Body of pancreas (tissue), 4 donors: ENCODE measurements around the gene PFAS. TPM values are rescaled to one million over a fixed set of nuclear protein-coding genes. Genes with fewer than 3 reads are reported as not detected.

Source experiments
- ATAC-seq: fragments of 150-250 bp; one replicate; pipeline ENCODE4 v1.9.1; 2016
- DNase-seq, 4 donors: peaks; one replicate each; pipeline ENCODE4 v3.0.0-alpha.2; 2019
- H3K27ac ChIP-seq, 4 donors: fragments of 200-600 bp; sonication (generic); 1 replicate in 3 of 4; 2 replicates in 1 of 4; pipeline versions ENCODE4 v1.5.1 to v1.6.1; 2016 to 2019; ENCODE audit warnings: mild to moderate bottlenecking in 1 of 4, mixed read lengths in 1 of 4, moderate library complexity in 1 of 4
- H3K27me3 ChIP-seq, 2 donors: fragments of 200-600 bp; sonication (generic); one replicate each; pipeline ENCODE4 v1.6.0; 2016; ENCODE audit warnings: mild to moderate bottlenecking in 1 of 2
- H3K36me3 ChIP-seq, 2 donors: fragments of 200-600 bp; sonication (generic); replicated peaks in 1 of 2; 2 replicates each; pipeline ENCODE4 v1.5.1; 2016; ENCODE audit warnings: low read depth in 2 of 2; ENCODE audit not compliant: insufficient read depth in 1 of 2
- H3K4me1 ChIP-seq: fragments of 200-600 bp; sonication (generic); one replicate; pipeline ENCODE4 v1.6.0; 2016
- H3K4me3 ChIP-seq, 2 donors: fragments of 200-600 bp; sonication (generic); 1 replicate in 1 of 2; 2 replicates in 1 of 2; pipeline ENCODE4 v1.5.1; 2016 to 2019
- H3K9me3 ChIP-seq, 3 donors: fragments of 200-600 bp; sonication (generic); 1 replicate in 2 of 3; 2 replicates in 1 of 3; pipeline ENCODE4 v1.5.1; 2016
- POLR2A ChIP-seq, 3 donors: fragments of 450-650 bp; IDR thresholded peaks; one replicate each; pipeline ENCODE4 v1.6.1; 2016; ENCODE audit warnings: antibody characterized with exemption in 3 of 3, mild to moderate bottlenecking in 2 of 3
- WGBS, 2 donors: methylation state at CpG; one replicate each; pipeline ENCODE4 v1.1.5; 2017; 5-methylcytosine and 5-hydroxymethylcytosine counted together
- intact Hi-C: fragments of 100-400 bp; cut with DNase I; formaldehyde crosslinking; loops from one replicate; pipeline ENCODE4 v1.15.1; 2023
- total RNA-seq, 2 donors: library from RNA; depleted of rRNA; stranded (reverse); fragments of >200 nt; gene quantifications; one replicate each; pipeline ENCODE4 v1.1.0, GENCODE V29; 2016
- TF ChIP-seq, protein P1 (sequence below), 7 experiments: fragments of 450-650 bp in 4 of 7; fragments of 200-600 bp in 3 of 7; sonication (generic) in 3 of 7; IDR thresholded peaks; one replicate each; pipeline ENCODE4 v1.5.1; 2016 to 2019; ENCODE audit warnings: antibody characterized with exemption in 7 of 7

The PFAS gene
- total RNA-seq, 2 donors from 2014 or later = 9.9 to 33.0 TPM

GRCh38 chr17:8312726-8313600 is 63.9 kb downstream of the PFAS start:
- 46 to 54% methylated on average over 9 to 13 of the region's 16 CpGs for WGBS, 2 donors
- H3K9me3 ChIP-seq = no peaks in the 10 kb centered on the region
- ATAC-seq = no peak
- intact Hi-C loops = no loop called here
- no peak overlapping the region for H3K4me3 ChIP-seq
- peaks cover 7% of the 10 kb centered on the region for H3K4me1 ChIP-seq
- no peak overlapping the region for H3K27ac ChIP-seq
- DNase-seq = no peak
- peaks cover 0 to 17% of the 10 kb centered on the region in 2 donors for H3K27me3 ChIP-seq
- TF ChIP-seq, protein P1, sequence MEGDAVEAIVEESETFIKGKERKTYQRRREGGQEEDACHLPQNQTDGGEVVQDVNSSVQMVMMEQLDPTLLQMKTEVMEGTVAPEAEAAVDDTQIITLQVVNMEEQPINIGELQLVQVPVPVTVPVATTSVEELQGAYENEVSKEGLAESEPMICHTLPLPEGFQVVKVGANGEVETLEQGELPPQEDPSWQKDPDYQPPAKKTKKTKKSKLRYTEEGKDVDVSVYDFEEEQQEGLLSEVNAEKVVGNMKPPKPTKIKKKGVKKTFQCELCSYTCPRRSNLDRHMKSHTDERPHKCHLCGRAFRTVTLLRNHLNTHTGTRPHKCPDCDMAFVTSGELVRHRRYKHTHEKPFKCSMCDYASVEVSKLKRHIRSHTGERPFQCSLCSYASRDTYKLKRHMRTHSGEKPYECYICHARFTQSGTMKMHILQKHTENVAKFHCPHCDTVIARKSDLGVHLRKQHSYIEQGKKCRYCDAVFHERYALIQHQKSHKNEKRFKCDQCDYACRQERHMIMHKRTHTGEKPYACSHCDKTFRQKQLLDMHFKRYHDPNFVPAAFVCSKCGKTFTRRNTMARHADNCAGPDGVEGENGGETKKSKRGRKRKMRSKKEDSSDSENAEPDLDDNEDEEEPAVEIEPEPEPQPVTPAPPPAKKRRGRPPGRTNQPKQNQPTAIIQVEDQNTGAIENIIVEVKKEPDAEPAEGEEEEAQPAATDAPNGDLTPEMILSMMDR (IDR thresholded peaks at IDR 0.05) = no peak
- TF ChIP-seq POLR2A (IDR thresholded peaks at IDR 0.05) = no peak
- no peaks in the 10 kb centered on the region for H3K36me3 ChIP-seq

DNA sequence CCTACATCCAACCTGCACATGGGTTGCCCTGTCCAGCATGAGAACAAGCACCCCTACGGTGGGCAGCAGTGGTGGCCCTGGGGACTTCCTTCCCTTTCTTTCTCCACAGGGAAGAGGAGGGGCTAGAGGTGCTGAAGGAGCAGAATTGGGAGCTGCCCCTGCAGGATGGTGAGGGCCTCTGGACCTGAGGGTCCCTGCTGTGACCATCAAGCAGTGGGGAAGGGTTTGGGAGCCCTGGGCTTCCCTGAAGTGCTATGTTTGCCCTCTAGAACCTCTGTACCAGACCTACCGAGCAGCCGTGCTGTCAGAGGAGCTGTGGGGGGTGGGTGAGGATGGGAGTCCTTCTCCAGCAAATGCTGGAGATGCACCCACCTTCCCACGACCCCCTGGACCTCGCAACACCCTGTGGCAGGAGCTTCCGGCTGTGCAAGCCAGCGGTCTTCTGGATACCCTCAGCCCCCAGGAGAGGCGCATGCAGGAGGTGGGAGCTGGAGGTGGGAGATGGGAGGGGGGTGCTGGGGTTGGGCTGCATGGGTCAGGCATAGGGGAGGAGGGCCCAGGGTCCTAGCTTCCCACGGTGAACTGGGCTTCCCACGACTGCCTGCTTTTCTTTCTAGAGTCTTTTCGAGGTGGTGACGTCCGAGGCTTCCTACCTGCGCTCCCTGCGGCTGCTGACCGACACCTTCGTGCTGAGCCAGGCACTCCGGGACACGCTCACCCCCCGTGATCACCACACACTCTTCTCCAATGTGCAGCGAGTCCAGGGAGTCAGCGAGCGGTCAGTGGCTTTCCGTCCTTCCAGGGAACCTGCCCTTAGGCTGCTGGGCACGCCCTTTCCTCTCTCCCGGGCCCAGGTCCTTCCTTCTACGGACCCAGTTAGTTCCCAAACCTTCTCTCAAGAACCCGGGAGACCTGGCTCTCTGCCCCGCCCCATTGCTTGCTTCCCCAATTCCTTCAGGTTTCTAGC is 66.0 kb downstream of the PFAS start:
- peaks cover 0 to 17% of the 10 kb centered on the region in 2 donors for H3K27me3 ChIP-seq
- DNase-seq = peak in 3 of 4 donors; percentile 23 to 40 (median 33)
- no peaks in the 10 kb centered on the region for H3K36me3 ChIP-seq
- ATAC-seq = peak; percentile 28
- H3K27ac ChIP-seq = no peak overlapping the region
- H3K4me3 ChIP-seq = no peak overlapping the region
- H3K9me3 ChIP-seq = no peaks in the 10 kb centered on the region
- 20 to 26% methylated on average over 10 to 28 of the region's 29 CpGs for WGBS, 2 donors
- no peak for TF ChIP-seq POLR2A (IDR thresholded peaks at IDR 0.05)
- TF ChIP-seq, protein P1 (IDR thresholded peaks at IDR 0.05) = no peak
- intact Hi-C loops = no loop called here
- peaks cover 7% of the 10 kb centered on the region for H3K4me1 ChIP-seq

DNA sequence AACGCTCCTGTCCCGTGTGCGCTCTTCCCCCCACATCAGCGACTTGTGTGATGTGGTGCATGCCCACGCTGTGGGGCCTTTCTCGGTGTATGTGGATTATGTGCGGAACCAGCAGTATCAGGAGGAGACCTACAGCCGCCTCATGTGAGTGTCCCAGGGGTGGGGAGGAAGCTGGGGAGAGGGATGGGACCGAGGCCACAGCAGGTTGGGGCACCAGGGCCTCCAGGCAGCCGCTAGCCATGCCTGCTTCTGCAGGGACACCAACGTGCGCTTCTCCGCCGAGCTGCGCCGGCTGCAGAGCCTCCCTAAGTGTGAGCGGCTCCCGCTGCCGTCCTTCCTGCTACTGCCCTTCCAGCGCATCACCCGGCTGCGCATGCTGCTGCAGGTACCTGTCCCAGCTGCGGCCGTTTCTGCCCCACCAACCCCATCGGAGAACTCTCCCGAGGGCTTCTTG is 66.7 kb downstream of the PFAS start:
- Histone ChIP-seq H3K27ac (no peak overlapping the region), H3K27me3 (peaks cover 0 to 17% of the 10 kb centered on the region in 2 donors), H3K36me3 (no peaks in the 10 kb centered on the region), H3K9me3 (no peaks in the 10 kb centered on the region), H3K4me3 (no peak overlapping the region), H3K4me1 (peaks cover 7% of the 10 kb centered on the region)
- DNase-seq = no peak
- peak; percentile 38 for ATAC-seq
- 51 to 59% methylated on average over 14 to 26 of the region's 26 CpGs for WGBS, 2 donors
- TF ChIP-seq POLR2A (IDR thresholded peaks at IDR 0.05) = no peak
- TF ChIP-seq, protein P1 (IDR thresholded peaks at IDR 0.05) = no peak
- intact Hi-C loops = no loop called here

DNA sequence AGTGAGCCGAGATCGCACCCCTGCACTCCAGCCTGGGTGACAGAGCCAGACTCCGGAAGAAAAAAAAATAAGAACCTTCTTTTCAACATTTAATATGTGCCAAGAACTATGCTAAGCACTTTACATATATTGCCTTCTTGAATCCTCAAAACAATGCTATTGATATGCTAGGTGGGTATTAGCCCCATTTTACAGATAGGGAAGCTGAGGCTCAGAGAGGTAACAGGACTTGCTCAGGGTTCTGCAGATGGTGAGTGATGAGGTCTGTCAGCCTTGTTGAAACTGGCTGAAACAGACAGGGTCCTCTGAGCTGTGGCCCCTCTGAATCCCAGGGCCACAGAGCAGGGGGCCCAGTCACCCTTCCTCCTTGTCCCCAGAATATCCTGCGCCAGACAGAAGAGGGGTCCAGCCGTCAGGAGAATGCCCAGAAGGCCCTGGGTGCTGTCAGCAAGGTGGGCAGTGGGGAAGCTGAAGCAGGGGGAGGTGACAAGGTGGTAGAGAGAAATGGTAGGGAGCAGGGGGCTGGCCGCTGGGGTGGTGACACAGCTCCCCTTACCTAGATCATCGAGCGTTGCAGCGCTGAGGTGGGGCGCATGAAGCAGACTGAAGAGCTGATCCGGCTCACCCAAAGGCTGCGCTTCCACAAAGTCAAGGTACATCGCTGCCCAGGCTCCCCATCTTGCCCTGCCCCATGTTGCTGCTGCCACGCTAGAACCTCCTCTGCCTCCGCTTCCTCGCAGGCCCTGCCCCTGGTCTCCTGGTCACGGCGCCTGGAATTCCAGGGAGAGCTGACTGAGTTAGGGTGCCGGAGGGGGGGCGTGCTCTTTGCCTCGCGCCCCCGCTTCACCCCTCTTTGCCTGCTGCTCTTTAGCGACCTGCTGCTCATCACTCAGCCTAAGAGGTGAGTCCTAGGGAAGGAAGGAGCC is 69.2 kb downstream of the PFAS start:
- H3K4me1 ChIP-seq = peaks cover 7% of the 10 kb centered on the region
- intact Hi-C loops = no loop called here
- DNase-seq (no peak), ATAC-seq (no peak)
- H3K27me3 ChIP-seq = peaks cover 0 to 8% of the 10 kb centered on the region in 2 donors
- 62 to 74% methylated on average over 23 to 24 of the region's 24 CpGs for WGBS, 2 donors
- H3K27ac ChIP-seq = no peak overlapping the region
- no peak overlapping the region for H3K4me3 ChIP-seq
- TF ChIP-seq, protein P1 (IDR thresholded peaks at IDR 0.05) = no peak
- TF ChIP-seq POLR2A (IDR thresholded peaks at IDR 0.05) = no peak
- no peaks in the 10 kb centered on the region for H3K9me3 ChIP-seq
- H3K36me3 ChIP-seq = no peaks in the 10 kb centered on the region
